ENCODE data around the gene ADAMTS18.

GRCh38 chr16:77322757-77323156 is 112.1 kb downstream of the ADAMTS18 start:
- TF ChIP-seq CTCF (conservative IDR thresholded peaks at IDR 0.05; ENCODE audit: low read depth, low read length) = no peak
- TF ChIP-seq EZH2phosphoT487 (IDR thresholded peaks at IDR 0.05; ENCODE audit: borderline replicate concordance, low read length) = no peak
